Astrocyte of the hippocampus (primary cell): ENCODE results near the gene SLFNL1.

Experiments used
- DNase-seq: peaks from one replicate; pipeline ENCODE4 v3.0.0; 2011; ENCODE audit warnings: low read depth, low spot score

Gene SLFNL1

DNA sequence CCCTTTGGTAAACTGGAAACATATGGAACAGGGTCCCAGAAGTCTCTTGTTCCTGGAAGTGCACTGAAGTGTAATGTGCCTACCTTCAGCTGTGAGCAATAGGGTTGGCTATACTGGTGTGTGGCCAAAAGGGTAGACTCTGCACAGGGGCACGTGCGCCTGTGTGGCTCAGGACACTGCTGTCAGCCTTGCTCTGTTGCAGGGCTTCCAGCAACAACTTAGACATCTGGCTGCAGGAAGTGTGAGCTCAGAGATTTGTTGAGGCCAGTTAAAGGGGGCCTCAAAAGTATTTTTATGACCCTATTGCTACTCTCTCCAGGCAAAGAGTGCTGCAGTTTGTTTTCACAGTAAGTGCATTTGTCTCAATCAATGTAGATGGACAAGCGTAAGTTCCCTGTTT is 34.6 kb downstream of the SLFNL1 start:
- DNase-seq: no peak

DNA sequence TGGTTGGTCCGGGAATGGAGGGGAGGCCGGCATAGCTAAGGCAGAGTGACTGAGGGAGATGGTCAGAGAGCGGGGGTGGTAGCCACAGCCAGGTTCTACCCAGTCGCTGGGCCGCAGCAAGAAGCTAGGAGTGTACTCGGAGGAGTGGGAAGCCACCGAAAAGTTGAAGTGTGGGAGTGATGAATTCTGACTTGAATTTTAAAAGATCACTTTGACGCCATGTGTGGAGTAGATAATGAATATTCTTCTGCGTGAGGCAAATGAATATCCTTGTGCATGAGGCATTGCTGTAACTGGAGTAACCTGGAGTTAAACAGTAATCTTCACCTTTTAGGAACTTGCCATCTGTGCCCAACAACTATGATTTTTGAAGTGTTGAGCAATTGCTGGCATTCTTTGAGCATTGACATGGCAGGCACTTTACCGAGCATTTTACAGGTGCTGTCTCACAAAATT is 35.2 kb downstream of the SLFNL1 start:
- no peak for DNase-seq

DNA sequence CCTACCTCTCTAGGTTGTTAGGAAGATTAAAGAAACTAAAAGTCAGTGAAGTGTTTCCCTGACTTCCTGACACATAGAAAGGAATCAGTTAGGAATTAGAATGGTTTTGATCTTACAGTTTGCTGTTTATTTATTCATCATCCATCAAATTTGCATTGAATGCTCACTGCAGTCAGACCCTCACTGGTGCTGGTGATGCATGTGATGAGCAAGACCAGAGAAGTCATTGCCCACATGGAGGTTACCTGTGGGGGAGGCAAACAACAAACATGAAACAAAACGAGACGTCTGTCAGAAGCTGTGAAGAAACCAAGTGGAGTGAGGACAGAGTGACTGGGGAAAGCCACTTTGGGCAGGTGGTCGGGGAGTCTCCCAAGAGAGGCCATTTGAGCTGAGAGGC is 35.6 kb downstream of the SLFNL1 start:
- no peak for DNase-seq

DNA sequence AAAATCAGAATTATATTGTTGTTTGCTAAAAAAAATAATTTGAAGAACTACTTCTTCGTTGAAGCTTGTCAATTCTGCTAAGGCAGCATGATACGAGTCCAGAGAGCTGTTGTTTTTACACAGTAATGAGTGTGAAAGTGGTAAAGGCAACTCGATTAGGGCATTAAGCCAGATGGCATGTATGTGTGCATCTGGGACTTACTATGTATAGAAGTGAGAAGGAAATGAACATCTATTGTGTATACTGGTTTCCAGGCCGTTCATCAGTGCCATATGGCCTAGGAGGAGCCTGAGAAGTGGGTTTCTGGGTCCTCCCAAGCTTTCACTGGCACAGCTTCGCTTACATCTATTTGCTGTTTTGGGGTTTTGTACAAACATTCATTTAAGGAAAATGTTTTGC is 36.4 kb downstream of the SLFNL1 start:
- no peak for DNase-seq

- no peak for DNase-seq
Observed at GRCh38 chr1:40984531-40984930, 37.0 kb downstream of the SLFNL1 start.

DNA sequence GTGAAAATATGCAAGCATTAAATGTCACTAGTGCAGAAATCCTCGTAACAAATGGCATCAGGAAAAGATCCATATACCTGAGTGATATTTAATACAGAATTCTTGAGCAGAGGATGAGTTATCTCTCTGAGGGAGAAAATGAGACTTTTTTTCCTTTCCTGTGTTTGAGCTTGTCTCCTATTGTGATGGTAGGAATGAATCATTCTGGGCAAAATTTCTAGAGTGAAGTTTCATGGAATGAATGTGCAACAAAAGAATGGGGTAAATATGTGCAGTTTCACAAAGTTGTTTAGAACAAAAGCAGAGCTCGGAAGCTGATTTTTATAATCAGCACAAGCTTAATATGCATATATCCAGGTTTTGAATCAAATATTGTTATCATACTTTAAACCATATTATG is 37.5 kb downstream of the SLFNL1 start:
- peak; percentile 65 for DNase-seq

DNA sequence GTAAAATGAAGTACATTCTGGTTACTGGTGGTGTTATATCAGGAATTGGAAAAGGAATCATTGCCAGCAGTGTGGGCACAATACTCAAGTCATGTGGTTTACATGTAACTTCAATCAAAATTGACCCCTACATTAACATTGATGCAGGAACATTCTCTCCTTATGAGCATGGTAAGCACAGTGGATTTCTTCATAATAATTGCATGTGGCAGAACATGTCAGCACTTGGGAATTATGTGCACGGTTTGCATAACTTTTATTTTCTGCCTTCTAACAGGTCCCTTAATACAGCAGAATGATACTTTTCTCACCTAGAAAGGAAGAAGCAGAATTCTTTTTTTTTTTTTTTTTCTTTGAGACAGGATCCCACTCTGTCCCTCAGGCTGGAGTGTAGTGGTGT is 38.2 kb downstream of the SLFNL1 start:
- no peak for DNase-seq

DNA sequence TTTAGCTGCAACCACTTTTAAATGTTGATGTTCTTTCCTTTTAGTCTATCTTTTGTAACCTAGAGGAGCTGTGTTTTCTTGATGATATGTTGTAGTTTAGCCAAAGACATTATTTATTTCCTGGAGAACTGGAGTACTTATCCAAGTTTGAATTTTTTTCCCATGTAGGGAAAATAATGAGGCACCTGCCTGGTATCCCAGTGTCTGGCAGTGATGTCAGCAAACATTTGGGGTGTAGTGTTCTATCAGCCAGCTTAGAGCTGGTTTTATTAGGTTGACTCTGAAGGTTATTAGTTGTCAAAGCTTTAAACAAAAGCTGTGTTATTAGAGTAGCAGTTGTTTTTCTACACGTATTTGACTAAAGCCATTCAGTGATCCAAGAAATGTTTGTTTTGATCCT is 38.8 kb downstream of the SLFNL1 start:
- no peak for DNase-seq

- peak; percentile 65 for DNase-seq
Observed at GRCh38 chr1:40981691-40982448, 39.7 kb downstream of the SLFNL1 start.

DNA sequence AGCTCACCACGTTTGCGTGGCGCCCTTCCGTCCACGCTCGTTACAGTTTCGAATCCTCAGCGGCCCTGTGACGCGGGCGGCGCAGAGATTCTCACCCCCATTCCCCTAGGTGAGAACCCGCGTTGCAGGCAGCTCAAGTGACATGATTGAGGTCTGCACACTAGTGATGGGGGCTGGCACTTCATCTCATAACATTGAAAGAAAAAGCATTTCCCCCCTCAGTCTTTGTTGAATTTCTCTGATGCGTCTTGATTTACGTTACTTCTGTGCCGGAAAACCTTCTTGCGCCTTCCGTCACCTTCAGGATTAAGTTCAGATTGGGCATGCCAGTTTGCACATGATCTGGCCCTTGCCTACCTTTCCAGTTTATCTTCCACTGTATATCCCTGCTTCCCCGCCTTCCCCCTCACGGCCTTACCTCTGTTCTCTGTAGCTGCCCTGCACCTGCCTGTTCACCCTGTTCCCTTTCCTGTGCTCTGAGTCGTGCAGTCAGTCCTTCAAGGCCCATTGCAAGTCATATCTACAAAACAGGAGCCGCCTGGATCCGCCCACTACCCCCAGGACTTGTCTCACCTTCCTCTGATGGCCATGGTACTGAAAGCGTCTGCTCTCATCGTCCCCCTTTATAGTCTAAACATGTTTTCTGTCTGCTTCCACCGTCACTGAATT is 40.9 kb downstream of the SLFNL1 start:
- DNase-seq: peak; percentile 48

DNA sequence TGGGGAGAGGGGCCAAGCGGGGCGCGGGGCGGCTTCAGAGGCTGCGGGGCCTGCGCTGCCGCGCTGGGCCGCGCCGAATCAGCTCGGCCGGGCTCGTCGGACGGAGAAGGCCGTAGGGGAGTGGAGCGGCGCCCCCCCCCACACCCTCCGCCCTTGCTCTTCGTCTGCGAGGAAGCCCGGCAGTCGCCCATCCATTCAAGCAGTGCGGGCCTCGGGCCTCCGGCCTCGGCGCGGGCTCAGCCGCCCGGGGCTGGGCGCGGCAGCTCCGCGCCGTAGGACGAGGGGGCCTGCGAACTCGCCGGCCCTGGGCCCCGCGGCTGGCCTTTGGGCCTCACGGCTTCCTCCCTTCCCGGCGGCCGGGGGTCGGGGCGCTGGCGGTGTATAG is 41.5 kb downstream of the SLFNL1 start:
- no peak for DNase-seq

DNA sequence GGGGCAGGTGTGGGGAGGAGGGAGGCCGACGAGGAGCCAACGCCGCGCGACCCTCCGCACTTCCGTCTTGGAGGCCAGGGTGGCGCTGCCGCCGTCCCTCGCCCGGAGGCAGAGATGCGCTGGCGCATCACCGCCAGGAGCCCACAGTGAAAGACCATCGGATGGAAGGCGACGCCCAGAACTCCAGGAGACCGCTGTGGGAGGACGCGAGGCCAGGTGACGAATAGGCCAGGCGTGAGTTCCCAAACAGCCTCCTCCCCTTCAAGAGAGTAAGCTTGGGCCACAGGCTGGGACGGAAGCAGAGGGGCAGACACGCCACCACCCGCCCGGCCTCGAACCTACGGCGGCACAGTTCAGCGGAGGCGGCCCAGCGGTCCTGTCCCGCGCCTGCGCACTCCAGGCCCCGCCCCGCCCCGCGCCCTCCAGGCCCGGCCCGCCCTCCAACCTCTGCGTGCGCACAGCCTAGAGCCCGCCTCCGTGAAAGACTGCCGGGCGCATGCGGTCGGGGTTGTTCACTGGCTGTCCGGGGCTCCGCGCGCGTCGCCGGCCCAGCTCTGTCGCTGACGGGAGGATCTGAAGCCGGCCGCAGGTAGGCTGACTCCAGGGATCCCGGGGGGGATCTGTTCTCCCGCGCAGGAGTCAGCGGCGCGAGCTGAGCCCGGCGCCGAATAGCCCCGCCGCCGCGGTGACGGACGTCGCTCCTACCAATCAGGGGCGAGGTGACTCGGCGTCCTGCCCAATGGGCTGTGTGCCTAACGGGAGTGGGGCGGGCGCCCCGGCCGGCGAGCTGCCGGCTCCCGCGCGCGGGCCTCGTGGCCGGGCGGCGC is 42.1 kb downstream of the SLFNL1 start, which contains the start of gene CTPS1:
CTPS1 (plus strand) TSS at position 456 of the 827 bp plus-strand sequence. CDS start 3,595 bp downstream, outside the sequence.
- DNase-seq: peak; percentile 98

DNA sequence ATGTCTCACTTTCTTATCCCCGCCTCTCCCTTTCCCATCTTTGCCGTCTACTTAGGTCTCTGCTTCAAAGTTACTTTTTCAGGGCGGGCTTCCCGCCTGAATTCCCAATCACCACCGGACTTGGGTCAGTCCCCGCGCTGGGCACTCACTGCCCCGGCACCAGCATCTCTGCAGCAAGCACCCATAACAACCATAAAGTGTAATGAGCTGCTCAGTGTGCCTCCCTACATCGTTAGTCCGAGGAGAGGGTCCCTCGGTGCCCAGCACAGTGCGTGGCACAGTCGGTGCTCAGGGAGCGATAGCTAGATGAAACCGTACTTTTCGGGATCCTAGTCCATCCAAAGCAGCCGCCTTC is 42.7 kb downstream of the SLFNL1 start:
- DNase-seq: no peak

DNA sequence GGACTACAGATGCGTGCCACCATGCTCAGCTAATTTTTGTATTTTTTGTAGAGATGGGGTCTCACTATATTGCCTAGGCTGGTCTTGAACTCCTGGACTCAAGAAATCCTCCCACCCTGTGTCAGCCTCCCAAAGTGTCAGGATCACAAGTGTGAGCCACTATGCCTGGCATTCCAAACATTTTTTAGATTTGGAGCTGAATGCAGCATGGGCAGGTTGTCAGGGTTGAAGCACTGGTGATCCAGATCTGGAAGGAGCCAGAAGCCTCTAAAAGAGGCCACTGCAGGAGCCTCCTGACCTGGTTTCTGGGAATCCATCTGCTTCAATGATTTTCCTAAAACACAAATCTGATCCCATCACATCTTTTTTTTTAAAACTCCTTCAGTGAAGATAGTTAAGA is 43.8 kb downstream of the SLFNL1 start:
- DNase-seq: peak; percentile 46

DNA sequence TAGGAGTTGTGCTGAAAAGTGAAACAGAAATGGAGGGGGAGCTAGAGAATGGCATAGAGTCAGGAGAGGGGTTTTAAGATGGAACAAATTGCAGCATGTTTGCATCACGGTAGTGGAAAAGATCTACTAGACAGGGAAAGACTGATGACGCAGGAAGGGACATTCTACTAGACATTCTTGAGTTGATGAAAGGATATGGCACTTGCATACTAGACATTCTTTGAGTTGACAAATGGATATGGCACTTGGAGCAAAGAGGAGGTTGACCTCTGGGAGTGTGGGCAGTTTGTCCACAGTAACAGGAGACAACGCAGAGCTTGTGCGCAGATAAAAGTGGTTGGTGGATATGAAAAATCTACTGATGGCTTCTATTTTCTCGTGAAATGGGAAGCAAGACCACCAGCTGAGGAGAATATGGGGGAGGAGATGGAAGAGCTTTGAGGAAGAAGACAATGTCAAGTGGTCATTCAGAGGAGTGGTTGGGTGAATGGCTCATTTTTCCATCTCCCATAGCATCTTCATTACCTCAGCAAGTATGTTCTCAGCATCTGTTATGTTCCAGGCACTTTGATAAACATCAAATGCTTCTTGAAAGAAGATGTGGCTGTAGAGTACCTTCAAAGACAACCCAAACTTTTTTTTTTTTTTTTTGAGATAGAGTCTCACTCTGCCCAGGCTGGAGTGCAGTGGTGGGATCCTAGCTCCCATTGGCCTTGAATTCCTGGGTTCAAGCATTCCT is 44.4 kb downstream of the SLFNL1 start:
- DNase-seq: peak; percentile 50

GRCh38 chr1:40974945-40975344 is 46.6 kb downstream of the SLFNL1 start:
- no peak for DNase-seq

- DNase-seq: no peak
Observed at GRCh38 chr1:40973912-40974311, 47.6 kb downstream of the SLFNL1 start.

DNA sequence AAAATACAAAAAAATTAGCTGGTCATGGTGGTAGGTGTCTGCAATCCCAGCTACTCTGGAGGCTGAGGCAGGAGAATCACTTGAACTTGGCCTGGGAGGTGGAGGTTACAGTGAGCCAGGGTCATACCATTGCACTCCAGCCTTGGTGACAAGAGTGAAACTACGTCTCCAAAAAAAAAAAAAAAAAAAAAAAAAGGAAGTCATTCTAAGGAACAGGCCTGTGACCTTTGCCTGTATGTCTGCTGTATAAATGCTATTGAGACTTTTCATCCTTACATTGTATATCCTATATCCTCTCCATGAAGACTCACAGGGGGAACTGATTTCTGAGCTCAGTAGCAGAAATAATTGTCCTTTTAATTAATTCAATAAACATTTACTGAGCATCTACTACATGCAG is 49.6 kb downstream of the SLFNL1 start:
- DNase-seq: no peak

DNA sequence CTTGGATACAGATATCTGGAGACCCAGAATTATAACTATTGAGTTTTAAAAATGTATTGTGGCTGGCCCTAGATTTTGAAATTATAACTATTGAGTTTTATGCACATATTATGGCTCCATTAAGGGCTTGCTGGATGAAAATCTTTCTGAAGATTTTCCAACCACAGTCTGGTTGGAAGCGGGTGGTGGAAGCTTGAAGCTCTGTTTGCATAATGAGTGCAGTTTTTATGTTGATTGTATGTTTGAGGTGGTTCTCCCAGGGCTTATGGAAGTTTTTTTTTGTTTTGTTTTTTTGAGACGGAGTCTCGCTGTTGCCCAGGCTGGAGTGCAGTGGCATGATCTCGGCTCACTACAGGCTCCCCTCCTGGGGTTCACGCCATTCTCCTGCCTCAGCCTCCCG is 52.1 kb downstream of the SLFNL1 start:
- DNase-seq: no peak

DNA sequence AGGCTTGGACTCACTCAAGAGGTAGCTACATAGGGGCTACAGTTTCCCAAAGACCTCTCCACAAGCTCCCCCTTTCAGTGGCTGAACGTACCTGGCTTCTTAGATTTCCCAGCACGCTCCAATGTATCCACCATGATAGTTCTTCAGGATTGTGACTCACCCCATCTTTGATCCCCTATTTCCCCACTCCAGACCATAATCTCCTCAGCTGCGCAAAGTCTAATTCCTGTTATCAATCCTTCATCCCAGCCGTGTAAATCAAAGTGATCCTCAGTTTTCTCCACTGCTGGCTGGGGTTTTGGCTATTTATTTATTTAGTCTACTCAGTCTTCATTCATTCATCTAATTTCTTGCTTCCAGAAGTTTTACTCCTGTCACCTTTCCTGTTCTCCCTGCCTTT is 55.1 kb downstream of the SLFNL1 start:
- DNase-seq: no peak
